Mucosa of rectum (tissue), 2 donors: ENCODE data around the gene RAB5IF.
"Not testable (repeated sequence)": the region's sequence is repeated elsewhere in the genome, so short reads cannot be mapped to it uniquely, and the experiment has no call there.

Experiments
- H3K27ac ChIP-seq, 2 donors: one replicate each; pipeline ENCODE4 v1.7.0; 2013; ENCODE audit warnings: inconsistent platforms in 2 of 2, low read depth in 2 of 2, low read length in 2 of 2
- H3K27me3 ChIP-seq, 2 donors: one replicate each; pipeline ENCODE4 v1.7.0; 2013; ENCODE audit warnings: low read length in 2 of 2; ENCODE audit not compliant: control insufficient read depth in 2 of 2, insufficient read depth in 2 of 2
- H3K36me3 ChIP-seq, 2 donors: one replicate each; pipeline ENCODE4 v1.7.0; 2013; ENCODE audit warnings: low read length in 2 of 2; ENCODE audit not compliant: control insufficient read depth in 2 of 2, insufficient read depth in 2 of 2
- H3K4me1 ChIP-seq, 2 donors: one replicate each; pipeline ENCODE4 v1.7.0; 2013; ENCODE audit warnings: low read length in 2 of 2, mild to moderate bottlenecking in 1 of 2; ENCODE audit not compliant: control insufficient read depth in 2 of 2, insufficient read depth in 2 of 2
- H3K4me3 ChIP-seq, 2 donors: one replicate each; pipeline ENCODE4 v1.7.0; 2013; ENCODE audit warnings: low read length in 2 of 2
- H3K9ac ChIP-seq, 2 donors: one replicate each; pipeline ENCODE4 v1.7.0; 2013; ENCODE audit warnings: low read length in 2 of 2, low read depth in 1 of 2, mild to moderate bottlenecking in 1 of 2
- H3K9me3 ChIP-seq, 2 donors: one replicate each; pipeline ENCODE4 v1.7.0; 2013; ENCODE audit warnings: low read length in 2 of 2; ENCODE audit not compliant: control insufficient read depth in 2 of 2
- donor health status: healthy.
- donor health status: Normal muscosa, but diverticular disease.

RAB5IF gene

DNA sequence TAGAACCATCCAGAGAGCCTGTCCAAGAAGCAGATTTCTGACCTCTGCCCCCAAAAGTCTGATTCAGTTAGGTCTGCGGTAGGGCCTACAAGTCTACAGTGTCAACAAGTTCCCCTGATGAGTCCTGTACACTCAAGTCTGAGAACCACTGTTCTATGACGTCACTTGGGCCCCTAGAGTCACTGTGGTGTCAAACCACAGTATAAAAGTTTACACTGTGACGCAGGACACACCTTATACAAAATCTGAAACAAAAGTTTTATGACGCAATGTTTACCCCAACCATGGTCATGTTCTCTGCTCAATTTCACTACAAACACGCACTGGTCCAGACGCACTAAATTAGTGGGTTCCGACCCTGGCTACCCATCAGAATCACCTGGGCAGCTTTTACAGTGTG, 22.5 kb downstream of the RAB5IF start:
- Histone ChIP-seq H3K9me3 (no peaks in the 10 kb centered on the region), H3K27ac (no peak overlapping the region), H3K27me3 (no peaks in the 10 kb centered on the region), H3K9ac (no peak overlapping the region), H3K4me1 (peaks cover 5 to 13% of the 10 kb centered on the region in 2 donors), H3K4me3 (no peak overlapping the region), H3K36me3 (no peaks in the 10 kb centered on the region)

GRCh38 chr20:36629719-36630681, 24.4 kb downstream of the RAB5IF start:
- H3K9ac ChIP-seq = no peak overlapping the region
- H3K36me3 ChIP-seq = no peaks in the 10 kb centered on the region
- H3K27ac ChIP-seq = peak overlapping the region in 1 of 2 donors; percentile 23
- no peaks in the 10 kb centered on the region for H3K9me3 ChIP-seq
- no peaks in the 10 kb centered on the region for H3K27me3 ChIP-seq
- H3K4me1 ChIP-seq = no peaks in the 10 kb centered on the region
- no peak overlapping the region for H3K4me3 ChIP-seq

GRCh38 chr20:36631646-36632045, 26.1 kb downstream of the RAB5IF start:
- Histone ChIP-seq H3K27me3 (no peaks in the 10 kb centered on the region), H3K4me1 (no peaks in the 10 kb centered on the region), H3K4me3 (no peak overlapping the region), H3K27ac (no peak overlapping the region), H3K9me3 (no peaks in the 10 kb centered on the region), H3K9ac (no peak overlapping the region), H3K36me3 (no peaks in the 10 kb centered on the region)

GRCh38 chr20:36632147-36632486, 26.5 kb downstream of the RAB5IF start:
- no peak overlapping the region for H3K27ac ChIP-seq
- H3K4me3 ChIP-seq = no peak overlapping the region
- no peaks in the 10 kb centered on the region for H3K4me1 ChIP-seq
- no peaks in the 10 kb centered on the region for H3K36me3 ChIP-seq
- H3K9ac ChIP-seq = no peak overlapping the region
- no peaks in the 10 kb centered on the region for H3K27me3 ChIP-seq
- H3K9me3 ChIP-seq = no peaks in the 10 kb centered on the region

DNA sequence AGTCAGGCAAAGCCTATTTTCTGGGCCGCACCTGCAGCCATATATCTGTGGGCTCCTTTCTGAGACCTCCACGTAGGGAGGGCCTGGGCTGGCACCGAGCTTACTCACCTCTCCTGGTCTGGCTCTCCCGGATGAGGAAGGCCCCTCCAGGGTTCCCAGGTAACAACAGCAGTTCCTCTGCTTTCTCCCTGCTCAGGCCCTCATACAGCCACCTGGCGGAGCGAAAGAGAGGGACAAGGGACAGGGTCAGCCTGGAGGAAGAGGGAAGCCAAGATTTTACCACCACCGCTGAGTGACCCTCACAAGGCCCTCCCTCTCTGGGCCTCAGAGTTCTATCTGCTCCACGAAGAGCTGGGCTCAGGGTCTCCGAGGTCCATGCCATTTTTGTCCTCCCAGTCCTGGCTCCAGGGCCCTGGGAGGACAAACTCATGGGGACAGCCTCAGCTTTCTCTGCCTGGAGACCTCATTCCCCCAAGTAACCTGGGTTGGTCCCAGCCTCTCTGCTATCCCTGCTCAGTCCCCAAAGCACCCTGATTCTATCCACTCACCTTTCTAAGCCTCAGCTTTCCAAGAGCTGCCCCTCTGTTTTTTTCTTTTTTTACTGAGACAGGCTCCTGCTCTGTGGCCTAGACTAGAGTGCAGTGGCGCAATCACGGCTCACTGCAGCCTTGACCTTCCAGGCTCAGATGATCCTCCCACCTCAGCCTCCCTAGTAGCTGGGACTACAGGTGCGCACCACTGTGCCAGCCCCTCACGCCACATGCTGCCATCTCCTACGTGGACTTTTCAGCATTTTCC, 27.1 kb downstream of the RAB5IF start:
- no peak overlapping the region for H3K9ac ChIP-seq
- H3K36me3 ChIP-seq = no peaks in the 10 kb centered on the region
- H3K9me3 ChIP-seq = no peaks in the 10 kb centered on the region
- no peaks in the 10 kb centered on the region for H3K4me1 ChIP-seq
- no peak overlapping the region for H3K27ac ChIP-seq
- H3K27me3 ChIP-seq = no peaks in the 10 kb centered on the region
- no peak overlapping the region for H3K4me3 ChIP-seq

DNA sequence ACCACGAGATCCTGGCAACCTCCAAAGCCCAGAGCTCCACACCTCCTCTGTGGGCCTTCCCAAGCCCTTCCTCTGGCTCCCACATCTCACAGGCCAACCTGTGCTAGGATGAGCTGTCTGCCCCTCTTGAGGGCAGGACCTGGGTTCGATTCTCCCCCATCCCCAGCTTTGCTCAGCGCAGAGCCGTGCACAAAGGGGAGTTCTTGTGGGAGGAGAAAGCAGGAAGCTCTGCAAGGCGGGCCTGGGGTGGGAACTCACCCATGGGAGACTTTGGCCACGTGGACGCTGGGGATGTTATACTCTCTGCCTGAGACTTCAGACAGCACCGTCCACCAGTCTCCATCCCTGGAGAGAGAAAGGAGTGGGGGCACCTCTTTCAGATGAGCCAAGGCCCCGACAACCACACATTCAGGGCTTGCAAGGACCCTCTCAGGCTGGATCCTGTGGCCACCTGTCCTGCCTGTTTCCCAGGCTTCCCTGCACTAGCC, 27.8 kb downstream of the RAB5IF start:
- Histone ChIP-seq H3K36me3 (no peaks in the 10 kb centered on the region), H3K27ac (no peak overlapping the region), H3K27me3 (no peaks in the 10 kb centered on the region), H3K4me1 (no peaks in the 10 kb centered on the region), H3K9me3 (no peaks in the 10 kb centered on the region), H3K9ac (no peak overlapping the region), H3K4me3 (no peak overlapping the region)

DNA sequence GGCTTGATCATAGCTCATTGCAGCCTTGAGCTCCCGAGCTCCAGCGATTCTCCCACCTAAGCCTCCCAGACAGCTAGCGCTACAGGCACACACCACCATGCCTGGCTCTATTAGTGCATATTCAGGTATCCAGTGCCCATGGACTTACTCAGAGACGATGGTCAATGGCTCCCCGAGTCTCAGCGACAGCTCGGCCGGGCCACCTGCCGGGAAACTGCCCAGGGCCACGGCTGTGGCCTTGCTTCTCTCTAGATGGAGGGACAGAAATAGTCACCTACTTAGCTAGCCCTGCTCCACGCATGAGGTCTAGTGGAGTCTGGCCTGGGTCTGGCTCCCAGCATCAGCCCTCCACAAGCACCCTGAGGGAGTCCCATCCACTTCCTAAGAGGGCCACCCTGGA, 28.8 kb downstream of the RAB5IF start:
- Histone ChIP-seq H3K36me3 (no peaks in the 10 kb centered on the region), H3K9ac (no peak overlapping the region), H3K27ac (no peak overlapping the region), H3K4me3 (no peak overlapping the region), H3K4me1 (no peaks in the 10 kb centered on the region), H3K27me3 (no peaks in the 10 kb centered on the region), H3K9me3 (no peaks in the 10 kb centered on the region)

- H3K36me3 ChIP-seq, H3K9me3 ChIP-seq, H3K9ac ChIP-seq, H3K27ac ChIP-seq, H3K4me3 ChIP-seq, H3K4me1 ChIP-seq, H3K27me3 ChIP-seq: not testable (repeated sequence)
These were observed 33.4 kb downstream of the RAB5IF start for GRCh38 chr20:36638876-36639400.

- no peaks in the 10 kb centered on the region for H3K27me3 ChIP-seq
- H3K9me3 ChIP-seq = no peaks in the 10 kb centered on the region
- H3K9ac ChIP-seq = no peak overlapping the region
- H3K4me3 ChIP-seq = no peak overlapping the region
- peaks cover 0 to 3% of the 10 kb centered on the region in 2 donors for H3K4me1 ChIP-seq
- H3K36me3 ChIP-seq = no peaks in the 10 kb centered on the region
- no peak overlapping the region for H3K27ac ChIP-seq
These were observed 35.9 kb downstream of the RAB5IF start for GRCh38 chr20:36641506-36641843.

DNA sequence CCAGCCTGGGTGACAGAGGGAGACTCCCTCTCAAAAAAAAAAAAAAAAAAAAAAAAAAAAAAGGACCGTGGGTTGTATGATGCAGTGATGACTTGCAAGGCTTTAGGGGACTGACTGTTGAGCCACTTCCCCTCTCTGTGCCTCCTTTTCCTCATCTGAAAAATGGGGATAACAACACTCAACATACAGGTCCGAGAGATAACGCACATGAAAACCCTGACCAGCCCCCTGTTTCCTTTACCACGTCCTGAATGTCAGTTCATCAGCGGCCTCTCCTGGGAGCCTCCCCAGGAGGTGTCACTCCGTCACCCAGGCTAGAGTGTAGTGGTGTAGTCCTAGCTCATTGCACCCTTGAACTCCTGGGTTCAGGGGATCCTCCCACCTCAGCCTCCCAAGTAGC, 36.6 kb downstream of the RAB5IF start:
- Histone ChIP-seq H3K4me3 (no peak overlapping the region), H3K27me3 (no peaks in the 10 kb centered on the region), H3K9ac (no peak overlapping the region), H3K9me3 (no peaks in the 10 kb centered on the region), H3K27ac (no peak overlapping the region), H3K36me3 (no peaks in the 10 kb centered on the region), H3K4me1 (peaks cover 0 to 4% of the 10 kb centered on the region in 2 donors)
